HG02973 (cell line): ENCODE measurements around the gene TYMP.

Experiments
- ATAC-seq: cut with Tn5 transposase; IDR thresholded peaks from one replicate; pipeline ENCODE4 v1.9.1; 2021; ENCODE audit warnings: moderate library complexity; ENCODE audit not compliant: unreplicated experiment

Gene TYMP

DNA sequence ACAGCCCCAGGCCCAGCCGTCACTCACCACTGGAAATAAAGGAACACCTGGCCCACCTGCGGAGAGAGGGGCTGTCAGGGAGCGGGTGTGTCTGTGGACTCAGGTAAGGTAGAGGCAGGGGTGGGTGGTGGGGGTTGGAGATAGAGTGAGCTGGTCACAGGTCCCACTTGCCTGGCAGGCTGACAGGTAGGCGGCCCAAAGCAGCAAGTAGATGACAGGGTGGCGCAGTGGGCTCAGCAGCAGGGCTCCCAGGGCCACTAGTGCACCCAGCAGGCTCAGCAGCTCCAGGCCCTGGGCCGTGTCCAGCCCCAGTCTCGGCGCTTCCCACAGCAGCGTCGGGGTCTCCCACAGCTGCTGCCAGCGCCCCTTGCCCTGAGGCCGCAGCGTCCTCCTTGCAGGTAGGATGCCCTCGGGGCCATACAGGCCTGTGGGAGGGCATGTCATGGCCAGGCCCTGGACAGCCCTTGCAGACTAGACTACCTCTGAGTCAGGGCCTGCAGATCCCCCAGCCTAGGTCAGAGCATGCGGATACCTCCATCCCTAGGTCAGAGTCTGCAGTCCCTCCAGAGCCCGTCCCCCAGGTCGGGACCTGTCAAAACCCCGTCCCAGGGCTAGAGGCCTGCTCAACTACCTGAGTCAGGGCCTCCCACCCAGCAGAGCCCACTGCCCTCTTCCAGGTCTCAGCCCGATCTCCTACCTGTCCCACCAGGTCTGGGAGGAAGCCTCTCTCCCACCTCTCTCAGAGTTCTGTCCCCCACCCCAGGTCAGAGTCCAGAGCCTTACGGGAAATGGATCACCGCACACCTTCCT is 23.0 kb downstream of the TYMP start:
- ATAC-seq = peak; percentile 1

GRCh38 chr22:50505776-50506610 is 23.8 kb downstream of the TYMP start:
- no peak for ATAC-seq

GRCh38 chr22:50505276-50505775 is 24.5 kb downstream of the TYMP start:
- no peak for ATAC-seq

GRCh38 chr22:50504369-50505211 is 25.2 kb downstream of the TYMP start:
- ATAC-seq = no peak

DNA sequence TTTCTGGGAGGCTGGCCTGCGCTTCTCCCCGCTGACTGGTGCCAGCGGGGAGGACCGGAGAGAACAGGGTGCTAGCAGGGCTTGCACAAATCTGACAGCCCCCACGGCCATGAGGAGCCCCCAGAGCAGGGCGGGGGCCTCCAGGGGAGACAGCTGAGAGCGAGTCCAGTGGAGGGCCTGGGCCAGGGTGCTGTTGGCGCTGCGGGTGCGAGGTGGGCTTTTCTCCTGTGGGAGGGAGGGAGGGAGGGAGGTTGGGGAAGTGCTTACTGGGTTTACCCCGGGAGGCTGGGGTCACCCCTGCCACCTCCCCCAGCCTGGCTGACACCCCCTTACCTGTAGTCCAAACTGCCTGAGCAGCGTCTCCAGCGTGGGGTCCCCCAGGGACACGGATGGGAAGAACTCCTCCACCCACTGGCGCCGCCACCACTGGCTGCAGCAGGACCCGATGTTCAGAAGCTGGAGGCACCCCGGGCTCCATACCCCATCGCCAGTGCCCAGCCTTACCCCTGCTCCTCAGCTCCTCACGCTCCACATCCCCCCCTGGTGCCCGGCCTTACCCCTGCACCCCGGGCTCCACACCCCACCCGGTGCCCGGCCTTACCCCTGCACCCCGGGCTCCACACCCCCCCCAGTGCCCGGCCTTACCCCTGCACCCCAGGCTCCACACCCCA is 26.2 kb downstream of the TYMP start:
- no peak for ATAC-seq

DNA sequence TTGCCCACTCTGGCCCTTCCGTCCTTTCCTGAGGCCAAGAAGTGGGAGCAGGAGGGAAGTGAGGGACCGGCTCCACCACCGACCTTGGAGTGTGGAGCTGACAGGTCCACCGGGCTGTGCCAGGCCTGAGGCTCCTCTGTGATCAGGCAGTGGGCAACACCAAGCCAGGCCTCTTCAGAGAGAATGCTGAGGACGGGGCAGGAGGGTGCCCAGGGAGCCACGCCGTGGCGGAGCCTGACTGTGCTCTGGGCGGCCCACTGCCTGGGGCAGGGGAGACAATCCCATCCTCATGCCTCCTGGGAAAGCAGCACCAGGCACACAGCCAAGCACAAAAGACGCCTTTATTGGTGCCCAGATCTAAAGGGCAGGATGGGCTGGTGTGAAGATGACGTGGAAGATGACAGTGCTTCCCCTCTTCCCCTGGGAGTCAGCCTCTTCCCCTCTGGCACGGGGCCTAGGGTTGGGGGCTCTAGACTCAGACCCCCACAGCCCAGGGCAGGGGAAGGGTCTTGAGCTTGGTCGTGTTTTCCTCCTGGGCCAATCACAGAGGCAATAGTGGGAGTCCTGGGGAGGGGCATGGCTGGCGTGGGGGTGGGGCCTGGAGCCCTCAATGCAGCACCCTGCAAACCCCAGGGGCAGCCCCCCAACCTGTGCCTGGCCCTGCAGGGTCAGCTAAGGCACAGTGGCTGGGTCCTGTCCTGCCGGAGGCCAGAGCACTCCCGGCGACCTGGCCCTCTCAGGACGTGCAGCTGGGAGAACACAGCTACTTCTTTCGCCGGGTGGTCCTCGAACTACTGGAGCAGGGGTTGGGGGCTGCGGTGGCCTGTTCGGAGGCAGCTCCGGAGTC is 27.0 kb downstream of the TYMP start:
- no peak for ATAC-seq

DNA sequence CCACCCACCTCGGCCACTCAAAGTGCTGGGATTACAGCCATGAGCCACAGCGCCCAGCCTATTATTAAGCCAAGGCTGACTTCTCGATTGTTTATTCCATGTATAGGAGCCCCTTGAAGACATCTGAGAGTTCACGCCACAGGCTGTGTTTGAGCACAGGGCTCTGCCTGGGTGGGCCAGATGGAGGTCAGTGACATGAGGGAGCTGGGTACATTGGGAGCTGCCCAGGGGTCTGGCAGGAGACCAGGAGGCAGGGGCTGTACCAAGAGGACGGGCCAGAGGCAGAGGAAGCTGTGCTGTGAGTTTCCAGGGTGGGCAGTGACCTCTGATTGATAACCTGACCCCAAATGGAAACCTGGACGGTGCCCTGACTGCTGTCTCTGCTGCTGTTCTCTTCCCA is 27.7 kb downstream of the TYMP start:
- no peak for ATAC-seq

DNA sequence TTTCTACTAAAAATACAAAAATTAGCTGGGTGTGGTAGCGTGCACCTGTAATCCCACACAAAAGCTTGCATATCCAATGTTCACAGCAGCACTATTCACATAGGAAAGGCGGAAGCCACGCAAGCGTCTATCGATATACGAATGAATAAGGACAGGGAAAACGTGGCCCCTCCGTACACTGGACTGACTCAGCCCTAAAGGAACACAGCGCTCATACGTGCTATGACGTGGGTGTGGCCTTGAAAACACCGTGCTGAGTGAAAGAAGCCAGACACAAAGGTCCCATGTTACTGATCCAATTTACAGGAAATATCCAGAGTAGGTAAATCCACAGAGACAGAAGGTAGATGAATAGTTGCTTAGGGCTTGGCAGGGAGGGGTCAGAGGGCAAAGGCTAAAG is 29.4 kb downstream of the TYMP start:
- no peak for ATAC-seq

- no peak for ATAC-seq
Observed at GRCh38 chr22:50498322-50498890, 31.4 kb downstream of the TYMP start.

- no peak for ATAC-seq
Observed at GRCh38 chr22:50497093-50497492, 32.7 kb downstream of the TYMP start.

- no peak for ATAC-seq
Observed at GRCh38 chr22:50490531-50491308, 39.1 kb downstream of the TYMP start.

DNA sequence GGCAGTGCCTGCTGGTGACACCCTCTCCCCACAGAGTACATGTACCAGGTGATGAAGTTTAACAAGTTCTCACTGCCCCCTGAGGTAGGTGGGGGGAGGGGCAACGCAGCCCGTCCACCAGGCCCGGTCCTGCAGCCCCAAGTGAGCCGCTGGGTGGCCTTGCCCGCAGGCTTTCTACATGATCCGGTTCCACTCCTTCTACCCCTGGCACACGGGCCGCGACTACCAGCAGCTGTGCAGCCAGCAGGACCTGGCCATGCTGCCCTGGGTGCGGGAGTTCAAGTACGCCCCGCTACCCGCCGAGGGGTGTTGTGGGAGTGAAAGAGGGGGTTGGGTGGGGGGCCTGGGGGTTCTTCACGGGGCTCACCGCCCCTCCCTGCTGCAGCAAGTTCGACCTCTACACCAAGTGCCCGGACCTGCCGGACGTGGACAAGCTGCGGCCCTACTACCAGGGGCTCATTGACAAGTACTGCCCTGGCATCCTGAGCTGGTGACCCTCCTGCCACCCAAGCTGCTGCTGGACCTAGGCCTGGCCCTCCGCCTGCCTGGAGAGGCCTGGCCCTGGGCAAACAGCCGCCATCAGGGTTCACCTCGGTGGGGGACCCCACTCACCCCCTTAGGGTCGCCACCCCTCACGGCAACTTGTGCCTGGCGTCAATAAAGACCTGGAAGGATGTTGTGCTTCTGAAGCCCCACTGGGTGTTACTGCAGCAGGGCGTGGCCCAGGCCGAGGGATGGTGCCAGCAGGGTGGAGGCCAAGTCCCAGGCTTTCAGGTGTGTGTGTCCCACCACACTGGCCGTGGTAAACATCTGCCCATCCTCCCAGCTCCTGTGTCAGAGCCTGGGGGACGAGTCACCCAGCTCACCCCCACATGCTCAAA is 40.2 kb downstream of the TYMP start:
- ATAC-seq = no peak

DNA sequence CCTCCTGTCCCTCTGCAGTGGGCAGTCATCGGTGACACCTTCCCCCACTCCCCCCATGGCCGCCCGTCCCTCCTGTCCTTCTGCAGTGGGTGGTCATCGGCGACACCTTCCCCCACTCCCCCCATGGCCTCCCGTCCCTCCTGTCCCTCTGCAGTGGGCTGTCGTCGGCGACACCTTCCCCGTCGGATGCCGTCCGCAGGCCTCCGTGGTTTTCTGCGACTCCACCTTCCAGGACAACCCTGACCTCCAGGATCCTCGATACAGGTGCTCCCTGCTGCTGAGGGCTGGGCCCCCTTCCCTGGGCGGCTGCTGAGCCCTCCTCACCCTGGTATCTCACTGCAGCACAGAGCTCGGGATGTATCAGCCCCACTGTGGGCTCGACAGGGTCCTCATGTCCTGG is 40.9 kb downstream of the TYMP start:
- ATAC-seq = no peak

DNA sequence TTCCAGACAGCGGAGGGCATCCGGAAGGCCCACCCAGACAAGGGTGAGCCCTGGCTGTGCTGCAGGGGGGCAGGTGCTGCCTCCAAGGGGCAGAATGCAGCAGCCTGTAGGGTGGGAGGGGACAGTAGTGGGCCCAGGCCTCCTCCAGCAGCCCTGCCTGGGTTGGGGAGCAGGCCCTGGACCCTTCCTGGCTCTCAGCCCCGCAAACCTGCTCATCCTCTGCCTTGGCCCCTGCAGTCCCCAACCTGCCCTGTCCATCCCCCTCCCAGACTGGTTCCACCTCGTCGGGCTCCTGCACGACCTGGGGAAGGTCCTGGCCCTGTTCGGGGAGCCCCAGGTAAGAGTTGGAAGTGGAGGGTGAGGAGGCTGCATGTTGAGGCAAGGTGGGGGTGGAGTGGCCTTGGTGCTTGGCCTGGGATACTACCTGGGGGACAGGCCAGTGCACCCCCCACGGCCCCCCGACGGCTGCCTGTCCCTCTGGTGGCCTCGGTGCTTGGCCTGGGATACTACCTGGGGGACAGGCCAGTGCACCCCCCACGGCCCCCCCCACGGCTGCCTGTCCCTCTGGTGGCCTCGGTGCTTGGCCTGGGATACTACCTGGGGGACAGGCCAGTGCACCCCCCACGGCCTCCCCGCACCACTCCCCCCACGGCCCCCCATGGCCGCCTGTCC is 41.7 kb downstream of the TYMP start:
- no peak for ATAC-seq

DNA sequence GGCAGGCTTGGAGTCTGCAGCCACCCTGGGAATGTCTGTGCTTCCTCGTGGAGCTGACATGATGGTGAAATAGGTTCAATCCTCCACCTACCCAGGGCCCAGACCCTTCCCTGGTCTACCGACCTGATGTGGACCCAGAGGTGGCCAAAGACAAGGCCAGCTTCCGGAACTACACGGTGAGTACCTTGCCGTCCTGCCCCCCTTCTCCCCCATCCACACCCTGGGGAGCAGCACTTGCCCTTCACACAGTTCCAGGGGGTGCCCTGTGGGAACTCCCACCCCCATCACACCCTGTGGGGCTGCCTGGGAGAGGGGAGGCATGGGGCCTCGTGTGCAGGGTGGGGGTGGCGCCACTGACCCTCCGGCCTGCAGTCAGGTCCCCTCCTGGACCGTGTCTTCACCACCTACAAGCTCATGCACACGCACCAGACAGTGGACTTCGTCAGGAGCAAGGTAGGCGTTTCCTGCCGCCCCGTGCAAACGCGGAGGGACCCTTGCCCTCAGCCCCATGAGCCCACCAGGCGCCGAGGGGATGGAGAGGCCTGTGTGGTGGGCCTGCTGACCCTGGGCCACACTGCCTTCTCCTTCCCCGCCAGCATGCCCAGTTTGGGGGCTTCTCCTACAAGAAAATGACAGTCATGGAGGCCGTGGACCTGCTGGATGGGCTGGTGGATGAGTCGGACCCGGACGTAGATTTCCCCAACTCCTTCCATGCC is 42.4 kb downstream of the TYMP start:
- no peak for ATAC-seq

GRCh38 chr22:50486561-50487289 is 43.1 kb downstream of the TYMP start, which contains the start of gene MIOX:
MIOX (plus strand) TSS chr22:50486859; CDS start chr22:50486898, 39 bp downstream.
- ATAC-seq = no peak
